ENCODE data around the gene HSD17B14. TPM values are rescaled to one million over a fixed set of nuclear protein-coding genes. Genes with fewer than 3 reads are reported as not detected.

Gene HSD17B14
- total and polyA plus RNA-seq, 2 experiments from 2014 or later, result 8.4 to 11.7 TPM

DNA sequence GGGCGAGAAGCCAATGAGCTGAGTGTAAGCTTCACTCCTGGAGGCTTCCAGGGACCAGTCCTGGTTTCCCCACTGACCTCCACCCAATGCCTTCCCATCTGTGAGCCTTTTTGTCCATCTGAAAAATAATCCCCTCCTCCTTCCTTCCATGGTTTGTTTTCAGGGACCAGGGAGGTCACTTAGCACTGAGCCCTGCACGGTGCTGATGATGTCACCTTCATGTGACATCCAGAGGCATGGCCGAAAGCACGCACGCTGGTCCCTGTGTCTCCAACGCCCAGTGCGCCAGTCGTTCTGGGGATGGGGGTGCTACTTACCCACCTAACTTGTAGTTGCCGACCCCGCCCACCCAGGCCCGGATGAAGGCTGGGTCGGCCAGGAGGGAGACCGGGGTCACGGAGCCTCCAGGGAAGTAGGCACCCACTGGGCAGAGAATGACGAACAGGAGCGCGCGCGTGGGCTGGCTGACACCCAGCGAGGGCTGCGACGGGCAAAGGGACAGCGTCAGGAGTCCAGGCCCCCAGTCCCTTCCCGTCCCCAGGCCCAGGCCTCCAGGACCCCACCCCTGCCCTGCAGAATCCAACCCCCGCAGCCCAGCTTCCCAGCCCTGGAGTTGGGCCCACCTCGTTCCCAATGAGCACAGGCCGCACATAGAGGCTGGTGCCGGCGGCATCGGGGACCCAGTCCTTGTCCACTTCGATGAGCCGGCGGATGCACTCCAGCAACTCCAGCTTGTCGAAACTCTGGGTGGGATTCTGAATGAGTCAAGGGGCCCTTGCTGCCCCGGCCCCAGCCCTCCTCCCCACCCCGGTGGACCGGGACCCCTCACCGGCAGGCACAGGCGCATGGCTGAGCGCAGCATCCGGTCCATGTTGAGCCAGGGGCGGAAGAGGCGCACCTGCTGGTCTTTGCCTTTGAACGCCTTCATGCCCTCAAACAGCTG lies 36.7 kb downstream of the HSD17B14 start:
- peak overlapping the region; percentile 90 for H3K27ac Mint-ChIP-seq
- no peak for DNase-seq (ENCODE audit: low spot score)
- no peak overlapping the region; the same call in 2 of the 3 replicates for H3K4me3 Mint-ChIP-seq
- Histone ChIP-seq H3K27ac (ENCODE audit: low read depth) (peak overlapping the region; percentile 39; the same call in 1 of the 2 replicates), H4K20me1 (replicated peaks; ENCODE audit: insufficient read depth) (no peaks in the 10 kb centered on the region), H3K4me1 (ENCODE audit: insufficient read depth) (peaks cover 14% of the 10 kb centered on the region), H2AFZ (no peak overlapping the region), H3K79me2 (replicated peaks; ENCODE audit: insufficient read depth) (no peaks in the 10 kb centered on the region), H3F3A (replicated peaks; ENCODE audit: low read depth) (peaks cover 5% of the 10 kb centered on the region; the same call in 1 of the 2 replicates), H3K9me2 (ENCODE audit: insufficient read depth) (no peaks in the 10 kb centered on the region), H3K4me2 (peak overlapping the region; percentile 49; the same call in 1 of the 2 replicates), H3K27me3 (ENCODE audit: insufficient read depth) (no peaks in the 10 kb centered on the region), H3K4me3 (no peak overlapping the region), H3K36me3 (ENCODE audit: insufficient read depth) (no peaks in the 10 kb centered on the region)
- no peaks in the 10 kb centered on the region; the same call in 2 of the 3 replicates for H3K36me3 Mint-ChIP-seq (ENCODE audit: low read depth)
- no peaks in the 10 kb centered on the region for H3K9me3 Mint-ChIP-seq
- peaks cover 14% of the 10 kb centered on the region for H3K27me3 Mint-ChIP-seq (ENCODE audit: insufficient read depth, low read depth, poor library complexity)
- TF ChIP-seq CREB1 (CRISPR knock-in tag; IDR thresholded peaks at IDR 0.05; ENCODE audit: low read depth), result no peak
- TF ChIP-seq EZH2phosphoT487 (IDR thresholded peaks at IDR 0.05; ENCODE audit: unreplicated experiment), result no peak
- no peak for TF ChIP-seq REST (IDR thresholded peaks at IDR 0.05; ENCODE audit: unreplicated experiment)
- no peak for TF ChIP-seq NANOG (IDR thresholded peaks at IDR 0.05; ENCODE audit: borderline replicate concordance)
- TF ChIP-seq JUNB (IDR thresholded peaks at IDR 0.05; ENCODE audit: unreplicated experiment), result no peak
- TF ChIP-seq STAT1 (IDR thresholded peaks at IDR 0.05; ENCODE audit: unreplicated experiment), result no peak
- TF ChIP-seq CTCF (conservative IDR thresholded peaks at IDR 0.05; ENCODE audit: low read depth in 2 of 2), result no peak
- TF ChIP-seq, protein P1, sequence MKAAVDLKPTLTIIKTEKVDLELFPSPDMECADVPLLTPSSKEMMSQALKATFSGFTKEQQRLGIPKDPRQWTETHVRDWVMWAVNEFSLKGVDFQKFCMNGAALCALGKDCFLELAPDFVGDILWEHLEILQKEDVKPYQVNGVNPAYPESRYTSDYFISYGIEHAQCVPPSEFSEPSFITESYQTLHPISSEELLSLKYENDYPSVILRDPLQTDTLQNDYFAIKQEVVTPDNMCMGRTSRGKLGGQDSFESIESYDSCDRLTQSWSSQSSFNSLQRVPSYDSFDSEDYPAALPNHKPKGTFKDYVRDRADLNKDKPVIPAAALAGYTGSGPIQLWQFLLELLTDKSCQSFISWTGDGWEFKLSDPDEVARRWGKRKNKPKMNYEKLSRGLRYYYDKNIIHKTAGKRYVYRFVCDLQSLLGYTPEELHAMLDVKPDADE (IDR thresholded peaks at IDR 0.05), result no peak
- TF ChIP-seq POLR2AphosphoS5 (IDR thresholded peaks at IDR 0.05; ENCODE audit: low read depth), result no peak
- TF ChIP-seq, protein P2, sequence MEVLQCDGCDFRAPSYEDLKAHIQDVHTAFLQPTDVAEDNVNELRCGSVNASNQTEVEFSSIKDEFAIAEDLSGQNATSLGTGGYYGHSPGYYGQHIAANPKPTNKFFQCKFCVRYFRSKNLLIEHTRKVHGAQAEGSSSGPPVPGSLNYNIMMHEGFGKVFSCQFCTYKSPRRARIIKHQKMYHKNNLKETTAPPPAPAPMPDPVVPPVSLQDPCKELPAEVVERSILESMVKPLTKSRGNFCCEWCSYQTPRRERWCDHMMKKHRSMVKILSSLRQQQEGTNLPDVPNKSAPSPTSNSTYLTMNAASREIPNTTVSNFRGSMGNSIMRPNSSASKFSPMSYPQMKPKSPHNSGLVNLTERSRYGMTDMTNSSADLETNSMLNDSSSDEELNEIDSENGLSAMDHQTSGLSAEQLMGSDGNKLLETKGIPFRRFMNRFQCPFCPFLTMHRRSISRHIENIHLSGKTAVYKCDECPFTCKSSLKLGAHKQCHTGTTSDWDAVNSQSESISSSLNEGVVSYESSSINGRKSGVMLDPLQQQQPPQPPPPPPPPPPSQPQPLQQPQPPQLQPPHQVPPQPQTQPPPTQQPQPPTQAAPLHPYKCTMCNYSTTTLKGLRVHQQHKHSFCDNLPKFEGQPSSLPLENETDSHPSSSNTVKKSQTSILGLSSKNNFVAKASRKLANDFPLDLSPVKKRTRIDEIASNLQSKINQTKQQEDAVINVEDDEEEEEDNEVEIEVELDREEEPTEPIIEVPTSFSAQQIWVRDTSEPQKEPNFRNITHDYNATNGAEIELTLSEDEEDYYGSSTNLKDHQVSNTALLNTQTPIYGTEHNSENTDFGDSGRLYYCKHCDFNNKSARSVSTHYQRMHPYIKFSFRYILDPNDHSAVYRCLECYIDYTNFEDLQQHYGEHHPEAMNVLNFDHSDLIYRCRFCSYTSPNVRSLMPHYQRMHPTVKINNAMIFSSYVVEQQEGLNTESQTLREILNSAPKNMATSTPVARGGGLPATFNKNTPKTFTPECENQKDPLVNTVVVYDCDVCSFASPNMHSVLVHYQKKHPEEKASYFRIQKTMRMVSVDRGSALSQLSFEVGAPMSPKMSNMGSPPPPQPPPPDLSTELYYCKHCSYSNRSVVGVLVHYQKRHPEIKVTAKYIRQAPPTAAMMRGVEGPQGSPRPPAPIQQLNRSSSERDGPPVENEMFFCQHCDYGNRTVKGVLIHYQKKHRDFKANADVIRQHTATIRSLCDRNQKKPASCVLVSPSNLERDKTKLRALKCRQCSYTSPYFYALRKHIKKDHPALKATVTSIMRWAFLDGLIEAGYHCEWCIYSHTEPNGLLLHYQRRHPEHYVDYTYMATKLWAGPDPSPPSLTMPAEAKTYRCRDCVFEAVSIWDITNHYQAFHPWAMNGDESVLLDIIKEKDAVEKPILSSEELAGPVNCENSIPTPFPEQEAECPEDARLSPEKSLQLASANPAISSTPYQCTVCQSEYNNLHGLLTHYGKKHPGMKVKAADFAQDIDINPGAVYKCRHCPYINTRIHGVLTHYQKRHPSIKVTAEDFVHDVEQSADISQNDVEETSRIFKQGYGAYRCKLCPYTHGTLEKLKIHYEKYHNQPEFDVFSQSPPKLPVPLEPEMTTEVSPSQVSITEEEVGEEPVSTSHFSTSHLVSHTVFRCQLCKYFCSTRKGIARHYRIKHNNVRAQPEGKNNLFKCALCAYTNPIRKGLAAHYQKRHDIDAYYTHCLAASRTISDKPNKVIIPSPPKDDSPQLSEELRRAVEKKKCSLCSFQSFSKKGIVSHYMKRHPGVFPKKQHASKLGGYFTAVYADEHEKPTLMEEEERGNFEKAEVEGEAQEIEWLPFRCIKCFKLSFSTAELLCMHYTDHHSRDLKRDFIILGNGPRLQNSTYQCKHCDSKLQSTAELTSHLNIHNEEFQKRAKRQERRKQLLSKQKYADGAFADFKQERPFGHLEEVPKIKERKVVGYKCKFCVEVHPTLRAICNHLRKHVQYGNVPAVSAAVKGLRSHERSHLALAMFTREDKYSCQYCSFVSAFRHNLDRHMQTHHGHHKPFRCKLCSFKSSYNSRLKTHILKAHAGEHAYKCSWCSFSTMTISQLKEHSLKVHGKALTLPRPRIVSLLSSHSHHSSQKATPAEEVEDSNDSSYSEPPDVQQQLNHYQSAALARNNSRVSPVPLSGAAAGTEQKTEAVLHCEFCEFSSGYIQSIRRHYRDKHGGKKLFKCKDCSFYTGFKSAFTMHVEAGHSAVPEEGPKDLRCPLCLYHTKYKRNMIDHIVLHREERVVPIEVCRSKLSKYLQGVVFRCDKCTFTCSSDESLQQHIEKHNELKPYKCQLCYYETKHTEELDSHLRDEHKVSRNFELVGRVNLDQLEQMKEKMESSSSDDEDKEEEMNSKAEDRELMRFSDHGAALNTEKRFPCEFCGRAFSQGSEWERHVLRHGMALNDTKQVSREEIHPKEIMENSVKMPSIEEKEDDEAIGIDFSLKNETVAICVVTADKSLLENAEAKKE (CRISPR knock-in tag; IDR thresholded peaks at IDR 0.05), result no peak
- TF ChIP-seq EZH2 (IDR thresholded peaks at IDR 0.05; ENCODE audit: low read depth, unreplicated experiment), result no peak
- TF ChIP-seq ZNF331 (CRISPR knock-in tag; IDR thresholded peaks at IDR 0.05; ENCODE audit: low read depth), result no peak
- no peak for TF ChIP-seq ZNF114 (CRISPR knock-in tag; IDR thresholded peaks at IDR 0.05)
- no peak for ATAC-seq
- H3K4me1 Mint-ChIP-seq, result peaks cover 20% of the 10 kb centered on the region; the same call in 2 of the 3 replicates
